H1 (cell line): ENCODE data around the gene DPH1. TPM values are rescaled to one million over a fixed set of nuclear protein-coding genes. Genes with fewer than 3 reads are reported as not detected.

Source experiments
- CTCF ChIA-PET: fragments of 300-600 bp; sonication (Branson Sonifier 250); formaldehyde crosslinking; loops from one replicate; lab custom pipeline; 2021; ENCODE audit not compliant: partially characterized antibody; lab: Charles Lee
- POLR2A ChIA-PET: fragments of 300-600 bp; sonication (Branson Sonifier 250); formaldehyde crosslinking; loops from one replicate; lab custom pipeline; 2021; ENCODE audit warnings: inconsistent platforms; ENCODE audit not compliant: partially characterized antibody; lab: Charles Lee
- DNase-seq, 2 experiments: peaks; one replicate each; pipeline versions ENCODE4 v3.0.0 to v3.0.0-alpha.2; 2010 to 2022; ENCODE audit warnings: low spot score in 2 of 2, low read depth in 1 of 2, mixed read lengths in 1 of 2
- FAIRE-seq: peaks from 2 replicates; lab custom pipeline; 2011; peaks lifted over from hg19 to GRCh38; lab: Jason Lieb, UNC
- H2AFZ ChIP-seq: 2 replicates; pipeline ENCODE4 v1.8.1; 2012; ENCODE audit warnings: low read length, inconsistent platforms
- H2AK5ac ChIP-seq: 2 replicates; pipeline ENCODE4 v1.6.1; 2013; ENCODE audit warnings: low read depth, low read length
- H2BK120ac ChIP-seq: replicated peaks from 2 replicates; pipeline ENCODE3; 2013; ENCODE audit warnings: low read depth, low read length, inconsistent platforms
- H2BK12ac ChIP-seq: 2 replicates; pipeline ENCODE4 v1.6.1; 2013; ENCODE audit warnings: low read depth, low read length
- H2BK15ac ChIP-seq: 2 replicates; pipeline ENCODE4 v1.6.1; 2013; ENCODE audit warnings: low read length
- H2BK20ac ChIP-seq: 2 replicates; pipeline ENCODE4 v1.6.1; 2013; ENCODE audit warnings: low read length
- H2BK5ac ChIP-seq: 2 replicates; pipeline ENCODE4 v1.6.1; 2013; ENCODE audit warnings: low read depth, low read length
- H3K14ac ChIP-seq: 2 replicates; pipeline ENCODE4 v1.6.1; 2013; ENCODE audit warnings: inconsistent platforms; ENCODE audit not compliant: insufficient read length
- H3K18ac ChIP-seq: 2 replicates; pipeline ENCODE4 v1.6.1; 2013; ENCODE audit warnings: low read length; ENCODE audit errors: extremely low read depth
- H3K23ac ChIP-seq: 2 replicates; pipeline ENCODE4 v1.6.1; 2013; ENCODE audit warnings: inconsistent platforms; ENCODE audit not compliant: insufficient read length
- H3K23me2 ChIP-seq: 2 replicates; pipeline ENCODE4 v1.6.1; 2013; ENCODE audit warnings: low read depth, low read length
- H3K27ac ChIP-seq: 2 replicates; pipeline ENCODE4 v1.6.1; 2011; ENCODE audit warnings: low read depth, low read length, inconsistent platforms
- H3K27me3 ChIP-seq, 4 experiments: replicated peaks in 1 of 4; 1 replicate in 1 of 4; 2 replicates in 3 of 4; pipeline versions ENCODE4 v1.6.1 to v1.8.1; 2011 to 2013; ENCODE audit warnings: low read length in 3 of 4, mild to moderate bottlenecking in 3 of 4, inconsistent platforms in 2 of 4, mixed read lengths in 2 of 4, moderate library complexity in 1 of 4; ENCODE audit not compliant: control insufficient read depth in 3 of 4, insufficient read depth in 3 of 4; ENCODE audit errors: extremely low read depth in 1 of 4
- H3K36me3 ChIP-seq, 4 experiments: 2 replicates each; pipeline versions ENCODE4 v1.6.1 to v1.8.1; 2011 to 2013; ENCODE audit warnings: mild to moderate bottlenecking in 4 of 4, low read length in 3 of 4, moderate library complexity in 2 of 4, control low read depth in 1 of 4, inconsistent platforms in 1 of 4; ENCODE audit not compliant: insufficient read depth in 4 of 4, control insufficient read depth in 2 of 4
- H3K4ac ChIP-seq: replicated peaks from 2 replicates; pipeline ENCODE3; 2013; ENCODE audit warnings: low read length, low read depth, mixed read lengths, inconsistent platforms; ENCODE audit not compliant: insufficient read length
- H3K4me1 ChIP-seq, 4 experiments: replicated peaks in 1 of 4; 1 replicate in 1 of 4; 2 replicates in 3 of 4; pipeline versions ENCODE4 v1.6.1 to v1.8.1; 2011 to 2013; ENCODE audit warnings: low read length in 3 of 4, inconsistent platforms in 2 of 4, mixed read lengths in 1 of 4; ENCODE audit not compliant: insufficient read depth in 4 of 4, control insufficient read depth in 3 of 4
- H3K4me2 ChIP-seq, 2 experiments: 2 replicates each; pipeline versions ENCODE4 v1.6.1 to v1.8.1; 2011 to 2013; ENCODE audit warnings: low read depth in 2 of 2, low read length in 2 of 2, control low read depth in 1 of 2, inconsistent platforms in 1 of 2, mild to moderate bottlenecking in 1 of 2; ENCODE audit not compliant: insufficient read depth in 1 of 2
- H3K4me3 ChIP-seq, 4 experiments: fragments of 200-600, 300-600 bp in 1 of 4; sonication (generic), shearing (Covaris generic), sonication (Bioruptor Twin) in 1 of 4; 2 replicates each; pipeline versions ENCODE4 v1.5.1 to v1.8.1; 2011 to 2016; ENCODE audit warnings: low read length in 4 of 4, low read depth in 3 of 4, control low read depth in 2 of 4, inconsistent platforms in 2 of 4, mild to moderate bottlenecking in 2 of 4, mixed read lengths in 1 of 4, moderate library complexity in 1 of 4; ENCODE audit not compliant: insufficient read depth in 2 of 4; ENCODE audit errors: extremely low read depth in 1 of 4
- H3K56ac ChIP-seq: replicated peaks from 2 replicates; pipeline ENCODE3; 2013; ENCODE audit warnings: low read depth, mild to moderate bottlenecking, mixed read lengths, low read length, inconsistent platforms; ENCODE audit not compliant: insufficient read length
- H3K79me1 ChIP-seq: 2 replicates; pipeline ENCODE4 v1.6.1; 2013; ENCODE audit warnings: low read depth, low read length, control low read depth
- H3K79me2 ChIP-seq, 2 experiments: 2 replicates each; pipeline versions ENCODE4 v1.6.1 to v1.8.1; 2012 to 2013; ENCODE audit warnings: low read length in 2 of 2, mild to moderate bottlenecking in 2 of 2, inconsistent platforms in 1 of 2; ENCODE audit not compliant: insufficient read depth in 2 of 2, control insufficient read depth in 1 of 2
- H3K9ac ChIP-seq, 4 experiments: replicated peaks in 1 of 4; 1 replicate in 1 of 4; 2 replicates in 3 of 4; pipeline versions ENCODE4 v1.6.1 to v1.8.1; 2011 to 2013; ENCODE audit warnings: low read depth in 3 of 4, low read length in 3 of 4, control low read depth in 2 of 4, mild to moderate bottlenecking in 2 of 4, moderate library complexity in 2 of 4, inconsistent platforms in 1 of 4; ENCODE audit errors: extremely low read depth in 1 of 4
- H3K9me3 ChIP-seq, 2 experiments: 2 replicates each; pipeline versions ENCODE4 v1.6.1 to v1.8.1; 2012 to 2013; ENCODE audit warnings: mild to moderate bottlenecking in 2 of 2, moderate library complexity in 2 of 2, control low read depth in 1 of 2, inconsistent platforms in 1 of 2, low read depth in 1 of 2, low read length in 1 of 2, mixed read lengths in 1 of 2; ENCODE audit not compliant: insufficient read depth in 2 of 2
- H4K20me1 ChIP-seq, 2 experiments: replicated peaks in 1 of 2; 2 replicates each; pipeline versions ENCODE3 to v1.8.1; 2011 to 2013; ENCODE audit warnings: inconsistent platforms in 2 of 2, low read length in 2 of 2, mild to moderate bottlenecking in 1 of 2; ENCODE audit not compliant: insufficient read depth in 2 of 2, control insufficient read depth in 1 of 2
- H4K5ac ChIP-seq: 2 replicates; pipeline ENCODE4 v1.6.1; 2013; ENCODE audit warnings: low read length, low read depth, mixed read lengths, inconsistent platforms; ENCODE audit not compliant: insufficient read length
- H4K8ac ChIP-seq: 2 replicates; pipeline ENCODE4 v1.8.0; 2013; ENCODE audit warnings: mild to moderate bottlenecking, moderate library complexity, low read length, inconsistent platforms; ENCODE audit not compliant: insufficient read depth; ENCODE audit errors: extremely low read depth
- H4K91ac ChIP-seq: replicated peaks from 2 replicates; pipeline ENCODE3; 2013; ENCODE audit warnings: low read length, mixed read lengths, inconsistent platforms; ENCODE audit not compliant: insufficient read length
- CTBP2 ChIP-seq: IDR thresholded peaks from 2 replicates; pipeline ENCODE4 v1.7.0; 2011; ENCODE audit warnings: borderline replicate concordance, mild to moderate bottlenecking, moderate library complexity, mixed read lengths, low read length; ENCODE audit not compliant: insufficient read depth, insufficient read length
- CTCF ChIP-seq, 3 experiments: IDR thresholded peaks; 1 replicate in 2 of 3; 2 replicates in 1 of 3; pipeline versions ENCODE4 v1.5.1 to v1.6.1; 2011; ENCODE audit warnings: low read length in 3 of 3, mild to moderate bottlenecking in 3 of 3, inconsistent platforms in 2 of 3, low read depth in 1 of 3, moderate library complexity in 1 of 3; ENCODE audit not compliant: insufficient read depth in 1 of 3; ENCODE audit errors: control extremely low read depth in 1 of 3
- EZH2 ChIP-seq: fragments of 200-600 bp; sonication (generic); IDR thresholded peaks from 2 replicates; pipeline ENCODE4 v1.7.1; 2012; ENCODE audit warnings: low read depth, mild to moderate bottlenecking, moderate library complexity, low read length, inconsistent platforms; ENCODE audit not compliant: severe bottlenecking
- GABPA ChIP-seq: IDR thresholded peaks from 2 replicates; pipeline ENCODE4 v1.6.1; 2011; ENCODE audit warnings: mild to moderate bottlenecking, low read length, moderate library complexity, borderline replicate concordance; ENCODE audit not compliant: insufficient read depth
- HDAC6 ChIP-seq: IDR thresholded peaks from one replicate; pipeline ENCODE4 v1.7.1; 2012; ENCODE audit warnings: low read depth, mild to moderate bottlenecking, inconsistent platforms, low read length, moderate library complexity
- JUND ChIP-seq: IDR thresholded peaks from 2 replicates; pipeline ENCODE4 v1.6.1; 2011; ENCODE audit warnings: mild to moderate bottlenecking, improper control_type of control experiment, low read length
- POLR2A ChIP-seq, 2 experiments: IDR thresholded peaks; 1 replicate in 1 of 2; 2 replicates in 1 of 2; pipeline ENCODE4 v1.6.1; 2011; ENCODE audit warnings: low read depth in 2 of 2, low read length in 2 of 2, mild to moderate bottlenecking in 2 of 2; ENCODE audit errors: control extremely low read depth in 1 of 2
- SIN3A ChIP-seq, 2 experiments: IDR thresholded peaks in 1 of 2; conservative IDR thresholded peaks in 1 of 2; 2 replicates each; pipeline ENCODE4 v1.6.1; 2011 to 2012; ENCODE audit warnings: low read length in 2 of 2, improper control_type of control experiment in 1 of 2, low read depth in 1 of 2, mild to moderate bottlenecking in 1 of 2
- SIX5 ChIP-seq: IDR thresholded peaks from 2 replicates; pipeline ENCODE4 v1.6.1; 2011; ENCODE audit warnings: mild to moderate bottlenecking, low read depth, low read length
- SP4 ChIP-seq: IDR thresholded peaks from 2 replicates; pipeline ENCODE4 v1.6.1; 2012; ENCODE audit warnings: low read length, inconsistent platforms
- ZNF274 ChIP-seq: IDR thresholded peaks from 2 replicates; pipeline ENCODE4 v1.7.0; 2012; ENCODE audit warnings: low read length, borderline replicate concordance; ENCODE audit errors: extremely low read depth
- WGBS, 2 experiments: shearing (Covaris generic) in 1 of 2; methylation state at CpG; one replicate each; pipeline versions ENCODE4 v1.1.6 to v1.1.7; 2013 to 2015; ENCODE audit warnings: low lambda C conversion rate in 2 of 2, mixed read lengths in 2 of 2, inconsistent platforms in 1 of 2, low coverage in 1 of 2, missing lambda C conversion rate in 1 of 2; ENCODE audit not compliant: insufficient replicate concordance in 2 of 2, insufficient coverage in 1 of 2, insufficient read length in 1 of 2; ENCODE audit errors: extremely low coverage in 1 of 2, missing lambda C conversion rate in 1 of 2; 5-methylcytosine and 5-hydroxymethylcytosine counted together
- polyA plus RNA-seq, 7 experiments: library from polyadenylated mRNA; depleted of rRNA in 3 of 7; stranded (reverse) in 5 of 7; unstranded in 2 of 7; fragments of >200 nt in 5 of 7; fragments of 200-250 nt in 2 of 7; gene quantifications; 1 replicate in 5 of 7; 2 replicates in 1 of 7; 4 replicates in 1 of 7; pipeline versions ENCODE4 v1.2.1 to v1.2.3, GENCODE V29; 2011 to 2013; ENCODE audit warnings: missing spikeins in 2 of 7, mixed read lengths in 2 of 7
- total RNA-seq: library from RNA; stranded (reverse); fragmentation: NEBNext Ultra II Directional; extraction: Animal tissue kit (Norgen Biotek cat#: 25700); gene quantifications from 2 replicates; pipeline ENCODE4 v1.2.1, GENCODE V29; 2021

Gene DPH1
- total and polyA plus RNA-seq, 2 of the 8 experiments (the other 6 are each of a cell fraction or from before 2014, with no cell fraction given): 24.9 to 30.0 TPM

GRCh38 chr17:2065949-2066400, 36.0 kb downstream of the DPH1 start:
- peaks cover 6 to 10% of the 10 kb centered on the region in 2 experiments for H4K20me1 ChIP-seq
- ChIA-PET CTCF (interaction anchor here (0.6 to 7.6 kb wide), 15 partner anchors 9 to 1316 kb away, joined by 3 to 58 read pairs (median 8); partner anchors contain the start of gene HIC1), POLR2A (interaction anchor here (1.2 kb wide), 1 partner anchor 13 kb away, joined by 4 read pairs; no protein-coding TSS in a partner anchor)
- no peak overlapping the region for H3K4me2 ChIP-seq
- H3K9me3 ChIP-seq: no peaks in the 10 kb centered on the region
- no peak overlapping the region for H2BK5ac ChIP-seq
- no peak overlapping the region for H4K5ac ChIP-seq
- H2AK5ac ChIP-seq: no peak overlapping the region
- peaks cover 0 to 18% (median 11%) of the 10 kb centered on the region in 4 experiments; a peak in 6 of 7 replicates for H3K4me1 ChIP-seq
- H3K14ac ChIP-seq: no peak overlapping the region
- DNase-seq (no peak), FAIRE-seq (no peak)
- no peak overlapping the region for H2BK120ac ChIP-seq
- H2BK15ac ChIP-seq: no peak overlapping the region
- peaks cover 0 to 3% (median 1%) of the 10 kb centered on the region in 4 experiments; a peak in 2 of 7 replicates for H3K27me3 ChIP-seq
- H3K27ac ChIP-seq: no peak overlapping the region
- no peaks in the 10 kb centered on the region for H3K79me1 ChIP-seq
- no peak overlapping the region for H4K91ac ChIP-seq
- H3K23ac ChIP-seq: no peak overlapping the region
- H2BK12ac ChIP-seq: no peak overlapping the region
- 93% methylated on average over 10 of the region's 10 CpGs; no CpG with 5 or more reads in 1 of the 2 experiments for WGBS, 2 experiments
- H3K23me2 ChIP-seq: no peaks in the 10 kb centered on the region
- no peak overlapping the region for H3K4ac ChIP-seq
- no peak overlapping the region for H3K9ac ChIP-seq
- H2AFZ ChIP-seq: no peak overlapping the region
- H3K36me3 ChIP-seq: peaks cover 0 to 4% (median 0%) of the 10 kb centered on the region in 4 experiments; a peak in 1 of 8 replicates
- no peaks in the 10 kb centered on the region for H3K79me2 ChIP-seq
- H3K18ac ChIP-seq: no peak overlapping the region
- no peak overlapping the region for H3K56ac ChIP-seq
- no peak overlapping the region for H3K4me3 ChIP-seq
- H4K8ac ChIP-seq: no peak overlapping the region; the same call in 1 of the 2 replicates
- no peak overlapping the region for H2BK20ac ChIP-seq
- no peak for TF ChIP-seq GABPA
- TF ChIP-seq SP4: no peak
- no peak for TF ChIP-seq HDAC6
- TF ChIP-seq ZNF274: no peak
- no peak for TF ChIP-seq CTBP2
- no peak for TF ChIP-seq SIX5
- no peak for TF ChIP-seq POLR2A (IDR thresholded peaks at IDR 0.05; ENCODE audit: control extremely low read depth in 1 of 2, low read depth in 2 of 2, low read length in 2 of 2)
- TF ChIP-seq SIN3A (conservative IDR thresholded peaks at IDR 0.05 in 1 of 2, IDR thresholded peaks at IDR 0.05 in 1 of 2; ENCODE audit: low read depth in 1 of 2, low read length in 2 of 2): no peak
- TF ChIP-seq EZH2: no peak
- no peak for TF ChIP-seq CTCF (IDR thresholded peaks at IDR 0.05; ENCODE audit: control extremely low read depth in 1 of 3, insufficient read depth in 1 of 3, low read depth in 1 of 3, low read length in 3 of 3)
- TF ChIP-seq JUND: no peak
